ENCODE results near the gene METTL15.

DNA sequence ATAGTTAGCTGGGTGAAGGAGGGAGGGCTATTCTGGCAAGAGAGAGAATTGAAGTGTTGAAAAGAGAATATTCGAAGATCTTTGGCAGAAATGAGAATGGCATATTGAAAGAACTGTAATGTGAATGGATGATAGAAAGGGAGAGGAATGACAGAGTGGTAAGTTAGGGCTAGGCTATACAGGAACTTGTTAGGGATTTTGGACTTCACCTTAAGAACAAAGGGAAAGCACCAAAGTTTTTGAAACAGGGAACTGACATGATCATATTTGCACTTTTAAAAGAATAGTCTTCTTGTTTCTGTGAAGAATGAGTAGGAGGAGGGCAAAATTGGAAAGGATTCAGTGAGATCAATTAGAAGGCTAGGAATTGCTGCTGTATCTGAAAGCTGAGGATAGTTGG is 119.3 kb downstream of the METTL15 start:
- TF ChIP-seq, protein P1, sequence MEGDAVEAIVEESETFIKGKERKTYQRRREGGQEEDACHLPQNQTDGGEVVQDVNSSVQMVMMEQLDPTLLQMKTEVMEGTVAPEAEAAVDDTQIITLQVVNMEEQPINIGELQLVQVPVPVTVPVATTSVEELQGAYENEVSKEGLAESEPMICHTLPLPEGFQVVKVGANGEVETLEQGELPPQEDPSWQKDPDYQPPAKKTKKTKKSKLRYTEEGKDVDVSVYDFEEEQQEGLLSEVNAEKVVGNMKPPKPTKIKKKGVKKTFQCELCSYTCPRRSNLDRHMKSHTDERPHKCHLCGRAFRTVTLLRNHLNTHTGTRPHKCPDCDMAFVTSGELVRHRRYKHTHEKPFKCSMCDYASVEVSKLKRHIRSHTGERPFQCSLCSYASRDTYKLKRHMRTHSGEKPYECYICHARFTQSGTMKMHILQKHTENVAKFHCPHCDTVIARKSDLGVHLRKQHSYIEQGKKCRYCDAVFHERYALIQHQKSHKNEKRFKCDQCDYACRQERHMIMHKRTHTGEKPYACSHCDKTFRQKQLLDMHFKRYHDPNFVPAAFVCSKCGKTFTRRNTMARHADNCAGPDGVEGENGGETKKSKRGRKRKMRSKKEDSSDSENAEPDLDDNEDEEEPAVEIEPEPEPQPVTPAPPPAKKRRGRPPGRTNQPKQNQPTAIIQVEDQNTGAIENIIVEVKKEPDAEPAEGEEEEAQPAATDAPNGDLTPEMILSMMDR (optimal IDR thresholded peaks at IDR 0.05 in 1 of 3, IDR thresholded peaks at IDR 0.05 in 1 of 3, conservative IDR thresholded peaks at IDR 0.05 in 1 of 3; ENCODE audit: extremely low read depth in 1 of 3, insufficient read depth in 2 of 3, low read length in 3 of 3) = no peak
- TF ChIP-seq EZH2 (IDR thresholded peaks at IDR 0.05; ENCODE audit: low read length) = no peak

Data from keratinocyte (primary cell).